ENCODE data around the gene PAPPA2. TPM values are rescaled to one million over a fixed set of nuclear protein-coding genes. Genes with fewer than 3 reads are reported as not detected.
"Not testable (repeated sequence)": the region's sequence is repeated elsewhere in the genome, so short reads cannot be mapped to it uniquely, and the experiment has no call there.

PAPPA2 gene
- total RNA-seq, 1 experiment from 2014 or later, result not detected

DNA sequence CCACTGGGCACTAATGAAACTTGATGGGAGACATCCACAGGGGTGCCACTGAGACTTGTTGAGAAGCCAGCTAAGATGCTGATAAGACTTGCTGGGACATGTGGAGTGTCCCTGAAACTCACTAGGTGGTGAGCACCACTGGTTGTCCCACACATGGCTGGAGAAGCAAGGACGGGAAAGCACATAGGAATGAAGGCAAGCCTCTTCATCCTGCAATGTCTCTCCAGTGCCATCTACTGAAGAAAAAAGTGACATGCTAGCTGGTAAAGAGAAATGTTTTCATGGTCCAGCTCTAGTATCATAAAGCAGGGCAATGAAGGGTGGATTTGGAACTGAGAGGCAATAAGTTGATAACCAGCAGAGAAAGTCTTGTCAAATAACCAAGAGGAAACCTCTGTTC is 283.0 kb downstream of the PAPPA2 start:
- intact Hi-C loops (cut with micrococcal nuclease; ENCODE audit: unreplicated experiment), result no loop called here
- no peak overlapping the region for H3K4me3 ChIP-seq

DNA sequence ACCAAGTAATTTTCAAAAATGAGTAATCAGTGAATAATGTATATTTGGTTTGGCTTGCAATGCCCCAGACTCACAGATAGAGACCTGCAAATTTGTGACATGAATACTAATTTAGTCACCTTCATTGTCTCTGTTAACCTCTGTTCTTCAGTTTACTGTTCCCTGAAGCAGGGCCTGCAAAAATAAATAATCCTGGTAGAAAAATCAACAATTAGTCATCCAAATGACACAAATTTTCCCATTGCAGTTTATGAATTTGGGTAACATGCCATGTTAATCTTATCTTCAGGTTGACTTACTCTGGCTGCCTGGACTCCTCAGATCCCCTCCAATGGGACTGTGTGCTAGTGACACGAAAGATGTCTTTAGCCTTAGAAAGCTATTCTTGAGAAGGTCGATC is 289.5 kb downstream of the PAPPA2 start:
- TF ChIP-seq CTCF (conservative IDR thresholded peaks at IDR 0.05), result no peak
- no peak for TF ChIP-seq EZH2 (IDR thresholded peaks at IDR 0.05; ENCODE audit: low read depth)
- no peaks in the 10 kb centered on the region for H3K9me2 ChIP-seq (ENCODE audit: insufficient read depth)
- ChIA-PET POLR2A (ENCODE audit: unreplicated experiment) (no interaction called here), CTCF (no interaction called here)
- BruUV-seq (replicated peaks), result no TSS peak
- DNase-seq, result no peak
- H3K4me3 ChIP-seq, result no peak overlapping the region
- H2AFZ ChIP-seq, result no peak overlapping the region
- H3K27ac ChIP-seq, result no peak overlapping the region
- no peaks in the 10 kb centered on the region for H3K9me3 ChIP-seq (ENCODE audit: insufficient read depth, low read depth)
- H3K36me3 ChIP-seq (ENCODE audit: low read depth), result no peaks in the 10 kb centered on the region
- H4K20me1 ChIP-seq (ENCODE audit: insufficient read depth), result no peaks in the 10 kb centered on the region
- no peaks in the 10 kb centered on the region for H3K79me2 ChIP-seq (ENCODE audit: low read depth)
- H3K4me1 ChIP-seq (replicated peaks; ENCODE audit: insufficient read depth), result no peaks in the 10 kb centered on the region
- intact Hi-C loops (cut with micrococcal nuclease; ENCODE audit: unreplicated experiment), result no loop called here
- no peaks in the 10 kb centered on the region for H3F3A ChIP-seq (ENCODE audit: insufficient read depth, low read depth)
- no peak overlapping the region for H3K4me2 ChIP-seq
- H3K27me3 ChIP-seq (ENCODE audit: insufficient read depth, low read depth), result no peaks in the 10 kb centered on the region

More for the DNA sequence above, 283.0 kb downstream of the PAPPA2 start:
- ChIA-PET POLR2A (ENCODE audit: unreplicated experiment) (no interaction called here), CTCF (no interaction called here)
- Histone ChIP-seq H3K27ac (no peak overlapping the region), H3F3A (ENCODE audit: insufficient read depth, low read depth) (no peaks in the 10 kb centered on the region), H3K4me2 (no peak overlapping the region), H3K4me1 (replicated peaks; ENCODE audit: insufficient read depth) (no peaks in the 10 kb centered on the region), H3K36me3 (ENCODE audit: low read depth) (no peaks in the 10 kb centered on the region), H3K9me3 (ENCODE audit: insufficient read depth, low read depth) (no peaks in the 10 kb centered on the region), H4K20me1 (ENCODE audit: insufficient read depth) (no peaks in the 10 kb centered on the region), H3K79me2 (ENCODE audit: low read depth) (no peaks in the 10 kb centered on the region), H2AFZ (no peak overlapping the region), H3K9me2 (ENCODE audit: insufficient read depth) (no peaks in the 10 kb centered on the region), H3K27me3 (ENCODE audit: insufficient read depth, low read depth) (no peaks in the 10 kb centered on the region)
- no peak for TF ChIP-seq EZH2 (IDR thresholded peaks at IDR 0.05; ENCODE audit: low read depth)
- 0 out of 2 replicates have a peak, but pooled peaks have one; percentile 20 for TF ChIP-seq CTCF (conservative IDR thresholded peaks at IDR 0.05)
- DNase-seq, result no peak
- BruUV-seq (replicated peaks), result no TSS peak

DNA sequence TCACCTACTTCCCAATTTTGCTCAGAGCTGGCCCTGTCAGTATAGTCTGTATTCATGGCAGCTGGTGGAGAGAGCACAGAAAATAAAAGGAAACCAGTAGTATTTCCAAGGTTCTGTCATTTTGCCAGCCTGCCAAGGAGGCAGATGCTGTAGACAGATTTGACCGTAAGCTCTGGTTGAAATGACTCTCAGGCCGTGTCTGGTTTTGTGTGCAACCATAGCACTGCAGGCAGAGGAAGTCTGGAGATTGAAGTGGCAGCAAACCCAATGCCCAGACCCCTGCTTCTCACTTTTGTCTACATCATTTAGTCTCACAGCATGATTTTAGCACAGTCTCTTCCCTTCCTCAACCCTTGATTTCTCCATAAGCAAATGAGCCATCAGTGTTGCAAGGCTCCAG is 291.7 kb downstream of the PAPPA2 start:
- POLR2A ChIA-PET (ENCODE audit: unreplicated experiment), result no interaction called here

GRCh38 chr1:176756817-176757216 is 293.8 kb downstream of the PAPPA2 start:
- H3K4me2 ChIP-seq; H2AFZ ChIP-seq; H3K9me3 ChIP-seq (ENCODE audit: insufficient read depth, low read depth); POLR2A ChIA-PET (ENCODE audit: unreplicated experiment); H3K9me2 ChIP-seq (ENCODE audit: insufficient read depth); H3F3A ChIP-seq (ENCODE audit: insufficient read depth, low read depth); H3K4me1 ChIP-seq (replicated peaks; ENCODE audit: insufficient read depth); H3K27ac ChIP-seq; H4K20me1 ChIP-seq (ENCODE audit: insufficient read depth); H3K4me3 ChIP-seq; DNase-seq; H3K79me2 ChIP-seq (ENCODE audit: low read depth); CTCF ChIA-PET; H3K36me3 ChIP-seq (ENCODE audit: low read depth); H3K27me3 ChIP-seq (ENCODE audit: insufficient read depth, low read depth); BruUV-seq (replicated peaks); intact Hi-C loops (cut with micrococcal nuclease; ENCODE audit: unreplicated experiment): not testable (repeated sequence)

More for the DNA sequence above, 291.7 kb downstream of the PAPPA2 start:
- Histone ChIP-seq H3F3A (ENCODE audit: insufficient read depth, low read depth) (no peaks in the 10 kb centered on the region), H3K9me3 (ENCODE audit: insufficient read depth, low read depth) (no peaks in the 10 kb centered on the region), H4K20me1 (ENCODE audit: insufficient read depth) (no peaks in the 10 kb centered on the region), H3K4me1 (replicated peaks; ENCODE audit: insufficient read depth) (no peaks in the 10 kb centered on the region), H3K9me2 (ENCODE audit: insufficient read depth) (no peaks in the 10 kb centered on the region), H3K36me3 (ENCODE audit: low read depth) (no peaks in the 10 kb centered on the region), H3K4me2 (no peak overlapping the region), H3K79me2 (ENCODE audit: low read depth) (no peaks in the 10 kb centered on the region), H3K27me3 (ENCODE audit: insufficient read depth, low read depth) (no peaks in the 10 kb centered on the region), H3K27ac (no peak overlapping the region), H3K4me3 (no peak overlapping the region), H2AFZ (no peak overlapping the region)
- CTCF ChIA-PET, result no interaction called here
- intact Hi-C loops (cut with micrococcal nuclease; ENCODE audit: unreplicated experiment), result no loop called here
- BruUV-seq (replicated peaks), result no TSS peak
- DNase-seq, result no peak
- TF ChIP-seq EZH2 (IDR thresholded peaks at IDR 0.05; ENCODE audit: low read depth), result no peak
- TF ChIP-seq CTCF (conservative IDR thresholded peaks at IDR 0.05), result no peak

Measured in PC-9 (cell line).